ENCODE results near the gene NSUN5. TPM values are rescaled to one million over a fixed set of nuclear protein-coding genes. Genes with fewer than 3 reads are reported as not detected.
"Not testable (repeated sequence)": the region's sequence is repeated elsewhere in the genome, so short reads cannot be mapped to it uniquely, and the experiment has no call there.

The NSUN5 gene
- total RNA-seq, 1 donor from 2014 or later: 19.8 TPM

DNA sequence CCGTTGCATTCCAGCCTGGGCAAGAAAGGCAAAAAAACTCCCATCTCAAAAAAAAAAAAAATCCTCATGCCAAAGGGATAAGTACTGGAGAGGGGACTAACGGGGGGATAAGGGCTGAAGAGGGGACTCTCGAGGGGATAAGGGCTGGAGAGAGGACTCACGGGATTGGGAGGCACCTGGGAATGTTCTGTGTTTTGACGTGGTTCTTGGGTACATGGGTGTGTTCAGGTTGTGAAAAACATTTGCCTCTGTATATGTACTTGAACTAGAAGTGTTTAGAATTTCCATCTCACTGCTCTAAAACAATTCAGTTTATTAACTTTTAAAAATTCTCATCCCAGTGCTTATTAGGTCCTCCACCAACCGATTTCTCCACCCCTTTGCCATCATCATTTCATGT is 23.8 kb upstream of the NSUN5 start:
- no peaks in the 10 kb centered on the region for H3K36me3 Mint-ChIP-seq
- no peaks in the 10 kb centered on the region for H3K9me3 Mint-ChIP-seq
- DNase-seq (ENCODE audit: low spot score in 2 of 2, unreplicated experiment in 2 of 2): no peak
- TF ChIP-seq, protein P1, sequence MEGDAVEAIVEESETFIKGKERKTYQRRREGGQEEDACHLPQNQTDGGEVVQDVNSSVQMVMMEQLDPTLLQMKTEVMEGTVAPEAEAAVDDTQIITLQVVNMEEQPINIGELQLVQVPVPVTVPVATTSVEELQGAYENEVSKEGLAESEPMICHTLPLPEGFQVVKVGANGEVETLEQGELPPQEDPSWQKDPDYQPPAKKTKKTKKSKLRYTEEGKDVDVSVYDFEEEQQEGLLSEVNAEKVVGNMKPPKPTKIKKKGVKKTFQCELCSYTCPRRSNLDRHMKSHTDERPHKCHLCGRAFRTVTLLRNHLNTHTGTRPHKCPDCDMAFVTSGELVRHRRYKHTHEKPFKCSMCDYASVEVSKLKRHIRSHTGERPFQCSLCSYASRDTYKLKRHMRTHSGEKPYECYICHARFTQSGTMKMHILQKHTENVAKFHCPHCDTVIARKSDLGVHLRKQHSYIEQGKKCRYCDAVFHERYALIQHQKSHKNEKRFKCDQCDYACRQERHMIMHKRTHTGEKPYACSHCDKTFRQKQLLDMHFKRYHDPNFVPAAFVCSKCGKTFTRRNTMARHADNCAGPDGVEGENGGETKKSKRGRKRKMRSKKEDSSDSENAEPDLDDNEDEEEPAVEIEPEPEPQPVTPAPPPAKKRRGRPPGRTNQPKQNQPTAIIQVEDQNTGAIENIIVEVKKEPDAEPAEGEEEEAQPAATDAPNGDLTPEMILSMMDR (IDR thresholded peaks at IDR 0.05; ENCODE audit: unreplicated experiment): no peak
- H3K27me3 Mint-ChIP-seq (ENCODE audit: low read depth): no peaks in the 10 kb centered on the region
- peaks cover 20% of the 10 kb centered on the region for H3K4me1 Mint-ChIP-seq
- no peak overlapping the region for H3K4me3 Mint-ChIP-seq
- no peak overlapping the region for H3K27ac Mint-ChIP-seq

DNA sequence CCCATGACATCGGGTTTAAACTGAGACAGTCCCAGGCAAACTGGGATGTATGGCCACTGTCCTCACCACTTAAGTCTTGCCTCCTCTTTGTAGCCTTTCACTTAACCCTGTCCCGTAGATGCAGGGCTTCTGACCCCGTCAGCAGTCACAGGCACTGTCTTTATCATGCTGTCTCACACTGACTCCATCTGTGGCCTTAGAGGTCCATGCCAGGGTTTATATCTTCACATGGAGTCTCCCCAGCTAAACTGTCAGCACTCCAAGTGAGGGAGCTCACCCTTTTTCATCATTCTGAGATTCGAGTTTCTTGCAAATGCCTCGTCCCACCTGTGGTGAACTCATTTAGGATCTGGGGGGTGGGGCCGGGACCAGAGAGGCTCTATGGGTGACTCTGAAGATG is 22.1 kb upstream of the NSUN5 start:
- DNase-seq (ENCODE audit: low spot score in 2 of 2, unreplicated experiment in 2 of 2): no peak
- TF ChIP-seq, protein P1 (IDR thresholded peaks at IDR 0.05; ENCODE audit: unreplicated experiment): no peak
- Mint-ChIP-seq H3K27me3 (ENCODE audit: low read depth) (no peaks in the 10 kb centered on the region), H3K9me3 (no peaks in the 10 kb centered on the region), H3K4me3 (no peak overlapping the region), H3K4me1 (peaks cover 15% of the 10 kb centered on the region), H3K27ac (no peak overlapping the region), H3K36me3 (no peaks in the 10 kb centered on the region)

DNA sequence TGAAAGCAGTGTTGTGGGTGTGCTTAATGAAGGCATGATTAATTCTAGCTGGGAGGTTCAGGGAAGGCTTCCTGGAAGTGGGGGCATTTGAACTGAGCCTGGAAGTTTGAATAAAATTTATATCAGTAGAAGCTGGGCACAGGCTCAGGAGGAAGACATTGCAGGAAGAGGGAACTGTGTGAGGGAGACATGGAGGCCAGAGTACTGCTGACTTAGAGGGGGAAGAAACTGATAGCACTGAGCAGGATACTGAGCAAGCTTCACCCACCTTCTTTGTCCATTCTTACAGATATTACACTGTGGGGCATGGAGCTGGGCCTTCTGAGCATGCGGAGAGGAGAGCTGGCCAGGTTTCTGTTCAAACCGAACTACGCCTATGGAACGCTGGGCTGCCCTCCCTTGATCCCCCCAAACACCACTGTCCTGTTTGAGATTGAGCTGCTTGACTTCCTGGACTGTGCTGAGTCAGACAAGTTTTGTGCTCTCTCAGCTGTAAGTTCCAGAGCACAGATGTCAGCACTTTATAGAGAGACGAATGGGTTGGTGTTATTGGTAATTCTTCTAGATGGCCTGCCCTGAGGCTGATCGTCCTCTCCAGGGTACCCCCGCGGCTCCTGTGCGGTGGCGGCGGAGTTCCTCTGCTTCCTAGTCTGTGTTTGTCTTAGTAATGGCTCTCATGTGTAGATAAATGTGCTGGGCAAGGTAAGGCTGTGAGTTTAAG is 21.4 kb upstream of the NSUN5 start:
- Mint-ChIP-seq H3K4me3 (no peak overlapping the region), H3K36me3 (no peaks in the 10 kb centered on the region), H3K27me3 (ENCODE audit: low read depth) (no peaks in the 10 kb centered on the region), H3K27ac (peak overlapping the region; percentile 51), H3K9me3 (no peaks in the 10 kb centered on the region), H3K4me1 (peaks cover 13% of the 10 kb centered on the region)
- TF ChIP-seq, protein P1 (IDR thresholded peaks at IDR 0.05; ENCODE audit: unreplicated experiment): no peak
- no peak for DNase-seq (ENCODE audit: low spot score in 2 of 2, unreplicated experiment in 2 of 2)

DNA sequence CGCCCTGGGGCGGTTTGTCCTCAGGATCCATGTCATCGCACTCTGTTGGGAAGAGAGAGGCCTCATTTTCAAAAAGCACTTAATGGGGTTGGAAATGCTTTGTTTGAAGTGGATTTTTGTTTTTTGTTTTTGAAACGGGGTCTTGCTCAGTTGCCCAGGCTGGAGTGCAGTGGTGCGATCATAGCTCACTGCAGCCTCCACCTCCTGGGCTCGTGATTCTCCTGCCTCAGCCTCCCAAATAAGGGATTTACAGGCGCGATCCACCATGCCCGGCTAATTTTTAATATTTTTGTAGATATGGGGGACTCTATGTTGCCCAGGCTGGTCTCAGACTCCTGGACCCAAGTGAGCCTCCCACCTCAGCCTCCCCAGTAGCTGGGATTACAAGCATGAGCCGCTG is 20.1 kb upstream of the NSUN5 start:
- H3K27me3 Mint-ChIP-seq (ENCODE audit: low read depth): no peaks in the 10 kb centered on the region
- H3K27ac Mint-ChIP-seq: no peak overlapping the region
- H3K4me3 Mint-ChIP-seq: no peak overlapping the region
- no peaks in the 10 kb centered on the region for H3K9me3 Mint-ChIP-seq
- DNase-seq (ENCODE audit: low spot score in 2 of 2, unreplicated experiment in 2 of 2): no peak
- TF ChIP-seq, protein P1 (IDR thresholded peaks at IDR 0.05; ENCODE audit: unreplicated experiment): no peak
- H3K4me1 Mint-ChIP-seq: peaks cover 12% of the 10 kb centered on the region
- H3K36me3 Mint-ChIP-seq: no peaks in the 10 kb centered on the region

DNA sequence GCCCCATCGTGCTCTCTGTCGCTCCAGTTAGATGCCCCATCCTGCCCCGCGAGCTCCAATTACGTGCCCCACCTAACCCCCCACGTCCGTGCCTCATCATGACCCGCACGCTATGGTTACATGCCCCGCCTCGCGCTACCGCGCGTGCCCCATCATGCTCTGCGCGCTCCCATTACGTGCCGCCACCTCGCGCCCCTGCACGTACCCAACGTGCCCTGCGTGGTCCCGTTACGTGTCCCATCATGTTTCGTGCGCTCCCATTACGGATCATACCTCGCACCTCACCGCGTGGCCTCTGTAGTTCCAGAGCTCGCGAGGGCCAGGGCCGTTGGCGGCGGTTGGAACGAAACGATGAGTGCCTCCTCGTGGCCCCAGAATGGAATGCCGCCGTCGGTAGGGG is 19.3 kb upstream of the NSUN5 start, which contains the start of the genes FKBP6 and TRIM50:
FKBP6 (plus strand) TSS at position 240 of the 400 bp plus-strand sequence. CDS start 268 bp downstream, outside the sequence.
TRIM50 (minus strand) TSS at position 161 of the 400 bp plus-strand sequence. CDS start 3,295 bp downstream, outside the sequence.
- H3K4me3 Mint-ChIP-seq; H3K27ac Mint-ChIP-seq; DNase-seq (ENCODE audit: low spot score in 2 of 2, unreplicated experiment in 2 of 2); H3K27me3 Mint-ChIP-seq (ENCODE audit: low read depth); H3K9me3 Mint-ChIP-seq; H3K36me3 Mint-ChIP-seq: not testable (repeated sequence)
- H3K4me1 Mint-ChIP-seq: peaks cover 12% of the 10 kb centered on the region

DNA sequence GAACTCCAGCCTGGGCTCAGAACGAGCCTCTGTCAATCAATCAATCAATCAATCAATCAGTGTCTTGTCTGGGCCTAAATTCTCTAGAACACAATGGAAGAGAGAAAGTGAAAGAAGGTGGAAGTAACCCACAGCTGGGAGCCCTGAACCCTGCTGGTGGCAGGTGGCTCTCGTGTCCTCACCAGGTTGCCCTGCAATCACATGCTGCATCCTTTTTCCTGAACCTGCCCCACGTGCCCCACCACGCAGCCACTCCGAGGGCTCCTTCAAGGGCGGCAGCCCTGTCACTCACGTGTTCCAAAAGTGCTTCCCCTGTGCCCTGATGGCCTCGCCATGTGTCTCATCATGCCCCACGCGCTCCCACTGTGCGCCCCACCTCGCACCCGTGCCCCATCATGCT is 18.8 kb upstream of the NSUN5 start:
- H3K4me3 Mint-ChIP-seq: not testable (repeated sequence)
- H3K4me1 Mint-ChIP-seq: peaks cover 12% of the 10 kb centered on the region

DNA sequence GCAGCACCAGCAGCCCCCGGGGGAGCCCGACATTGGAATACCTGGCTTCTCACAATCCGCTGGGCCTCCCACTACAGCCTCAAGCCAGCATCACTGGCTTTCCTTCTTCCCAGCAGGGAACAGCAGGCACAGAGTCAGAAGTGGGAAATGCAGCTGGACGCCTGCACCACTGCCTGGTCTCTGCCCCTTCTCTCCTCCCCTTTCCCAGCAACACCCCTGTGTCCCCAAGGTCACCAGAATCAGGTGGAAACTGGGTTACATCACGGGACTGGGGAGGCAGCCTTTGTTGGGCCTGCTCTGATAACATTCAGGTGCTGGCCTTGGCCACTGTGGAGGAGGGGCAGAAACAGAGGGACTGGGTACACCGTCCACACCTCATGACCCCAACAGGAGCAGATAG is 16.8 kb upstream of the NSUN5 start:
- H3K27ac Mint-ChIP-seq; DNase-seq (ENCODE audit: low spot score in 2 of 2, unreplicated experiment in 2 of 2); H3K4me3 Mint-ChIP-seq; H3K9me3 Mint-ChIP-seq; H3K36me3 Mint-ChIP-seq; H3K27me3 Mint-ChIP-seq (ENCODE audit: low read depth): not testable (repeated sequence)
- peaks cover 10% of the 10 kb centered on the region for H3K4me1 Mint-ChIP-seq

More for the DNA sequence above, 18.8 kb upstream of the NSUN5 start:
- not testable (repeated sequence) for H3K27ac Mint-ChIP-seq; DNase-seq (ENCODE audit: low spot score in 2 of 2, unreplicated experiment in 2 of 2); H3K27me3 Mint-ChIP-seq (ENCODE audit: low read depth); H3K36me3 Mint-ChIP-seq; H3K9me3 Mint-ChIP-seq

Measured in mesothelial cell of epicardium (in vitro differentiated cells).